Type B pancreatic cell (in vitro differentiated cells): Measurements from ENCODE around the gene LNX2. TPM values are rescaled to one million over a fixed set of nuclear protein-coding genes. Genes with fewer than 3 reads are reported as not detected.

ENCODE experiments used
- DNase-seq: peaks from one replicate; pipeline ENCODE4 v3.0.0; 2021; ENCODE audit warnings: mixed read lengths; ENCODE audit not compliant: unreplicated experiment; ENCODE audit errors: extremely low spot score
- H3K27ac Mint-ChIP-seq: 2 replicates; pipeline ENCODE4 v1.8.0; 2021; ENCODE audit warnings: mild to moderate bottlenecking, mixed read lengths
- H3K27me3 Mint-ChIP-seq: 2 replicates; pipeline ENCODE4 v1.8.0; 2021; ENCODE audit warnings: mixed read lengths
- H3K36me3 Mint-ChIP-seq: 2 replicates; pipeline ENCODE4 v1.8.0; 2021; ENCODE audit warnings: mixed read lengths
- H3K4me1 Mint-ChIP-seq: one replicate; pipeline ENCODE4 v1.8.0; 2021; ENCODE audit warnings: mixed read lengths; ENCODE audit not compliant: unreplicated experiment
- H3K4me3 Mint-ChIP-seq: 2 replicates; pipeline ENCODE4 v1.8.0; 2021; ENCODE audit warnings: mild to moderate bottlenecking, mixed read lengths
- H3K9me3 Mint-ChIP-seq: 2 replicates; pipeline ENCODE4 v1.8.0; 2021; ENCODE audit warnings: mixed read lengths
- CTCF ChIP-seq: fragments of 200-600 bp; sonication (generic); conservative IDR thresholded peaks from 2 replicates; pipeline ENCODE4 v1.5.0; 2021; ENCODE audit warnings: antibody characterized with exemption, mild to moderate bottlenecking
- total RNA-seq: library from RNA; stranded (reverse); gene quantifications from 2 replicates; pipeline ENCODE4 v1.2.1, GENCODE V29; 2021; ENCODE audit warnings: low replicate concordance

Gene LNX2
- total RNA-seq, 1 donor from 2014 or later: 12.0 TPM

- no peak for DNase-seq
- Mint-ChIP-seq H3K36me3 (peaks cover 3% of the 10 kb centered on the region), H3K9me3 (peaks cover 5% of the 10 kb centered on the region), H3K27ac (no peak overlapping the region), H3K4me1 (no peaks in the 10 kb centered on the region), H3K4me3 (no peak overlapping the region), H3K27me3 (no peaks in the 10 kb centered on the region)
- no peak for TF ChIP-seq CTCF
Observed at GRCh38 chr13:27592865-27593264, 27.5 kb downstream of the LNX2 start.

- TF ChIP-seq CTCF: no peak
- peaks cover 3% of the 10 kb centered on the region for H3K36me3 Mint-ChIP-seq
- H3K27ac Mint-ChIP-seq: no peak overlapping the region
- no peaks in the 10 kb centered on the region for H3K4me1 Mint-ChIP-seq
- H3K9me3 Mint-ChIP-seq: peaks cover 5% of the 10 kb centered on the region
- H3K4me3 Mint-ChIP-seq: no peak overlapping the region
- DNase-seq: no peak
- no peaks in the 10 kb centered on the region for H3K27me3 Mint-ChIP-seq
Observed at GRCh38 chr13:27588405-27588804, 31.9 kb downstream of the LNX2 start.

GRCh38 chr13:27587095-27587746 is 33.1 kb downstream of the LNX2 start:
- TF ChIP-seq CTCF: no peak
- no peak for DNase-seq
- Mint-ChIP-seq H3K27me3 (no peaks in the 10 kb centered on the region), H3K9me3 (peaks cover 5% of the 10 kb centered on the region), H3K27ac (no peak overlapping the region), H3K4me1 (no peaks in the 10 kb centered on the region), H3K36me3 (peaks cover 3% of the 10 kb centered on the region), H3K4me3 (no peak overlapping the region)

GRCh38 chr13:27583645-27584044 is 36.7 kb downstream of the LNX2 start:
- H3K4me3 Mint-ChIP-seq: no peak overlapping the region
- no peak for DNase-seq
- H3K27me3 Mint-ChIP-seq: no peaks in the 10 kb centered on the region
- no peak overlapping the region for H3K27ac Mint-ChIP-seq
- no peaks in the 10 kb centered on the region for H3K4me1 Mint-ChIP-seq
- peaks cover 5% of the 10 kb centered on the region for H3K9me3 Mint-ChIP-seq
- no peak for TF ChIP-seq CTCF
- H3K36me3 Mint-ChIP-seq: peaks cover 6% of the 10 kb centered on the region

- H3K4me1 Mint-ChIP-seq: peaks cover 4% of the 10 kb centered on the region
Observed at GRCh38 chr13:27578121-27579030, 42.0 kb downstream of the LNX2 start.

More at GRCh38 chr13:27578121-27579030, 42.0 kb downstream of the LNX2 start:
- no peaks in the 10 kb centered on the region for H3K27me3 Mint-ChIP-seq
- no peak overlapping the region for H3K27ac Mint-ChIP-seq
- H3K4me3 Mint-ChIP-seq: no peak overlapping the region
- DNase-seq: no peak
- TF ChIP-seq CTCF: no peak
- H3K9me3 Mint-ChIP-seq: no peaks in the 10 kb centered on the region
- H3K36me3 Mint-ChIP-seq: peaks cover 11% of the 10 kb centered on the region
